CD4-positive, alpha-beta T cell treated with Interleukin-21 for 1 hour (primary cell): ENCODE data around the gene SYK.

Experiments
- DNase-seq: peaks from one replicate; pipeline ENCODE4 v3.0.0-alpha.2; 2020

Gene SYK

GRCh38 chr9:90909747-90910283, 108.2 kb downstream of the SYK start:
- DNase-seq = no peak

GRCh38 chr9:90914196-90914595, 112.6 kb downstream of the SYK start:
- no peak for DNase-seq

DNA sequence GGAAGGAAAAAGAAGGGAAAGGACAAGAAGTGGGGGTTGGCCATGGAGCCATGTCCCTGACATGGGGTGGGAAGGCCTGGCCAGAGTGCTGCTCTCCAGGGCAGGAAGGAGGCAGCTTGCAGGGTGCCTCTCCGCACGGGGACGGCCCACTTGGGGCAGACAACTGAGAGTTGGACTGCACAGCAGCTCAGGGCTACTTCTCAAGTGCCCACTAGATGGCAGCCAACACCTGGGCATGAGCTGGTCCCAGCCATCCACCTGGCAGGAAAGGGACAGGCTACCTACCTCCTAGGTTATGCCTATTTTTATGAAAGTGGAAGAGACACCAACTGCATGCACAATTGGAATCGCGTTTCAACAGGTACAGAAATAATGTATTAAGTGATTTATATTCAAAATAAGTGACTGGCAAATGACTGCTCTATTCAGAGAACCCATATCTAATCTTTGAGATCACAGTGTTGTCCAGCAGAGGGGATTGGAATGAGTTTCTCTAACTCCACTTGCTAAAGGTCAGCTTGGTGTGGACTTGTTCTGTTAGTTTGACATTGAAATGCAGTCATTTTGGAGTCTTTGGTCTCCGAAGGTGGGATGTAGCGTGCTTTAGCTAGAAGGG, 113.4 kb downstream of the SYK start:
- peak; percentile 70 for DNase-seq

DNA sequence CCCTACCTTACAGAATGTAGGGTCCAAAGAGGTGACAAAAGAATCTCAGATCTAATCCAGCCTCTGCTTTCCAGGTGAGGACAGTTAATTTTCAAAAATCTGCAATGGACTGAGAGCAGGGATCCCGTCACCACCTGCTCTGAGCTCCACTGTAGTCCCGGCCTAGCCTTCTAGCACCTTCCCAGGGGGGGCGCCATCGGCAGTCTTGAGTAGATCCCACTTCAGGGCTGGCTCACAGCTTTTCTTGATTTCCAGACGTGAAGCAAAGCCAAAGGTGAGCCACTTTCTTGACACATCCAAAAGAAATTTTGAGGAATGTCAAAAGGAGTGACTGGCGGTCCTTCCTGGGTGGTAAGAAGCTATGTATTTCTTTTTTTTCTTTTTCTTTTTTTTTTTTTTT, 114.1 kb downstream of the SYK start:
- no peak for DNase-seq

GRCh38 chr9:90916147-90916734, 114.6 kb downstream of the SYK start:
- no peak for DNase-seq

DNA sequence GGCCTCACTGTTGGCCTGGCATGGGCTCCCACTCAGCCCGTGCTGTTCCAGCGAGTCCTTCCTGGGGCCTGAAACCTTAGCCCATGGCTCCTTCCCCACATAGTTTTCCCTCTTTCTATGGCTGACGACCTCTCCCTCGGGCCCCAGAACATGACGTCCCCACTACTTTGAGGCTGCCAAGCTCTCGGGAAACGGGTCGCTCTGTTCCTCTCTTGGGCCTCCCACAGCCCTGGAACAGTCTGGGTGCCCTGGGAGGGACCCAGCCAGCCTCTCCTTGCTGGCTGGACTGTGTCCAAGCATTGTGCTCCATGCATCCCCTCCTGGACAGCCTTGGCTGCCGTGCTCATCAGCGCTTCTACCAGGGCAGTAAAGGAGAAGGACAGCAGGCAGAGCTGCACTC, 118.3 kb downstream of the SYK start:
- no peak for DNase-seq

GRCh38 chr9:90921104-90921503, 119.5 kb downstream of the SYK start:
- DNase-seq = no peak

GRCh38 chr9:90921969-90922368, 120.3 kb downstream of the SYK start:
- DNase-seq = no peak

DNA sequence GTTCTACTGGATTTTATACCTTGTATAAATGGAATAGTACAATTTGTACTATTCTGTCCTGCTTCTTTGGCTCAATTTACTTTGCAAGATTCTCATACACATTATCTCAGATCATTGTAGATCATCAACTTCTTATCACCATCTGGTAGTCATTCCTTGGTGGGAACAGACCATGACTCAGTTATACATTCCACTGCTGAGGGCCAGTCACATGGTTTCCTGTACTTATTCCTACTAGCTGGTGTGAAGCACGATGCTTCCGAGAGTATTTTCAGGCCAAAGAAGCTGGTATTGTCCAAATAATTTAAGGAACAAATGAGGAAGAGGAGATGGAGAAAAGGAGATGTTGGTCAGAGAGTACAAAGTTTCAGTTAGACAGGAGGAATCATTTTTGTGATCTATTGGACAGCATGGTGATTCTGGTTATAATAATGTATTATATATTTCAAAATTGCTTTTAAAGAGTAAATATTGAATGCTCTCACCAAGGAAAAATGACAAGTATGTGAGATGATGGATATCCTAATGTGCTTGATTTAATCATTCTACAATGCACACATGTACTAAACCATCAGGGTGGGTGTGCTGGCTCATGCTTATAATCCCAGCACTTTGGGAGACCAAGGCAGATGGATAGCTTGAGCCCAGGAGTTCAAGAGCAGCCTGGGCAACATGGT, 124.1 kb downstream of the SYK start:
- no peak for DNase-seq

DNA sequence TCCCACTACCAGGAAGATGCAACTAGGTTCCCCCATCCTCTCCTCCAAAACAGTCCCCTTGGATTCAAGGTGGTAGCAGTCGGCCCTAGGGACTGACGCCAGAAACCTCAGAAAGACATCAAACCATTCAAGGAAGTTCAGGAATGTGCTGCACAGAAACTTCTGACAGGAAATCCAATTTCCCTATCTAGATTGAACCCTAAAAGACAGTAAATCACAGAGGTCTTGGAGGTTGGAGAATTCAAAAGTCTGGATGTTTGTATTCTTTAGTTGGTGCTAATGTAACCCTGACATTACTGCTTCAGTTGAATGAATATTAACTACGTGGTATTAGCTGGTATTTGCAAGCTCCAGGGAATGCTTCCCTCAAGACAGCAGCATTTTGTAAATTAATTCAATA, 125.3 kb downstream of the SYK start:
- DNase-seq = no peak

DNA sequence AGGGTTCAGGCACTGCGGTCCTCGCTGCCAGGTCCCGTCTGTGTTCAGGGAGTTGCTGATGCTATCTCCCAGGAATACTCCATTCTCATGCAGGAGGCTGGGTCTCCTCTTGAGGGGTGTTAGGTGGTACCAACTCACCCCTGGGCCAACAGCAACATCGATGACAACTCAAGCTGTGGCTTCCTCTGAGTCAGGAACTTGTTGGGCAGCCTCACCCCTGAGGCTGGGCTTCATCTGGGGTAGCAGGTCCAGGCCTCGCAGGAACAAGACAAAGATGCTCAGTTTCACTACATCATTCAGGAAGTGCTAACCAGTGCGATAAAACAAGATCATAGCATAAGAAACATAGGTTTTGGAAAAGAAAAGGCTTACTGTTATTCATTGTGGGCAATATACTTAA, 125.9 kb downstream of the SYK start:
- DNase-seq = no peak

DNA sequence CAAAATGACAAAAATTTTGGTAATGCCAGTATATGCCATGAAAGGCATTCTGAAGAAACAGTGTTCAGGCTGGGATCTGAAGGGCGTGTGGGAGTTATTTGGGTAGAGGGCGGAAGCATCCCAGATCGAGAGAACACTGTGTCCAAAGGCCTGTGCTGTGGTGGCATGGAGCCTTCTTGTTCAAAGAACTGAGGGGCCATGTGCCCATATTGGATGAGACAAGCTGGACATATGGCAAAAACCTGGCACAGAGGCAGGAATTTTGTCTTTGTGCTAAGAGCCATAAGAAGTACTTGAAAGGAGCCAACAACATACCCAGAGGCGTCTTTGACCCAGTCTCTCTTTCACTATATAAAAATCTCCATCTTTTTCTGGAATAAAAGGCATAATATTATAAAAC, 128.0 kb downstream of the SYK start:
- no peak for DNase-seq

- DNase-seq = no peak
Measured at GRCh38 chr9:90933468-90933867, 131.8 kb downstream of the SYK start.

DNA sequence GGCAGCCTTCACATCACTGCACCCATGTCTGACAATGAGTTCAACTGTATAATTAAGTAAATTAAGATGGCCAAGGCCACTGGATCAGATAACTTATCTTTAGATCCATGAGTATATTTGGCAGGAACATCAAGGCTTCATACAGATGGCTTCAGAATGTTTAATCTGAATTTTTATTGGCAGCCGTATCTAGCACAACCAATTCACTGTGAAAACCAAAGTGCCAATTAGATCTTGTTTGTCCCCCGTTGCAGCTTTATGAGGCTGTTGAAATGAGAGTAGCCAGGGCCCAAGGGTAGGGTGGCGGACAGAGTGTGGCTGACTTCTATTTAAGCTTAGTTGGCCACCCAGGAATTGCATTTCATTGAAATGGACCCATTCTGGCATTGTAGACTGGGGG, 137.7 kb downstream of the SYK start:
- DNase-seq = no peak

GRCh38 chr9:90940280-90940679, 138.7 kb downstream of the SYK start:
- no peak for DNase-seq

DNA sequence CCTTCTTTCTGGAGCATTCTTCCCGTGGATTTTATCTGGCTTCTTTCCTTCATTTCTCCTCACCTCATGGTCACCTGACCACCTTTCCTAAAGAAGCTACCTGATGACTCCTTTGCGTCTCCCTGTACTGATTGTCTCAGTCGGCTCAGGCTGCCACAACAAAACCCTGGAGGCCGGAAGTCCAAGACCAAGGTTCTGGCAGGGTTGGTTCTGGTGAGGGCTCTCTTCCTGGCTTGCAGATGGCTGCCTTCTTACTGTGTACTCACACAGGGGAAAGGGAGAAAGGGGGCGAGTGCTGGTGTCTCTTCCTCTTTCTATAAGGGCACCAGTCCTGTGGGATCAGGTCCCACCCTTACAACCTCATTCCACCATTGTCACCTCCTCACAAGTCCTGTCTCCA, 140.0 kb downstream of the SYK start:
- no peak for DNase-seq

DNA sequence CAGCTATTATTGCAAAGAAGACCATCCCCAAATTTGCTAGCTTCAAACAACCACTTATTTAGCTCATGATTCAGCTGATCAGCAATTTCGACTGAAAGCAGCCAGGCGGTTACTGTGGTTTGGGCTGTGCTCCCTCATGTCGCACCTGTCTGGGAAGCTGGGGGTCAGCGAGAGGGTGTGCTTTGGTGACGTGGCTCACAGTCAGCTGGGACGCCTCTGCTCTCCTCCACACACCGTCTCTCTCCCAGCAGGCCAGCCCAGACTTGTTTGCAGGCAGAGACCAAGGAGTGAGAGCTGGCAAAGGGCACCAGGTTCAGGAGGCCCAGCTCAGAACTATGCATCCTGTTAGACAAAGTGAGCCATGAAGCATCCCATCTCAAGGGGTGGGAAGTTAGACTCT, 140.9 kb downstream of the SYK start:
- DNase-seq = no peak

DNA sequence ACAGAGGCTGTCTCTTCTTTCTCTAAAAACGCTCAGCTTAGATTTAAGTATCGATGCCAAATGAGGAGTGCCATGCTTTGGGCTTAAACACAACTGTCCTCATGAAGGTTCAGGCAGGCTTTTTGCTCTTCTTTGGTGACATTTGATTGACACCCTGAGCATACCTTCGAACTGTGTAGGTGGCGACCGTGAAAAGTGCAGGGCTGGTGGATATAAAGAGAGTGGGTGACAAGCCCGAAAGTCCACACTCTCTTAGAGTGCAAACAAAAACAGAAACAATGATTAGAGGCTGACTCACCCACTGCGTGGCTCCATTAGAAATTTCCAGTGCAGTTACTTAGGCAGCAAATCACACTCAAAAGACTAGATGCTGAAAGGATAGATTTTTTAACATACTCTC, 141.7 kb downstream of the SYK start:
- DNase-seq = no peak

DNA sequence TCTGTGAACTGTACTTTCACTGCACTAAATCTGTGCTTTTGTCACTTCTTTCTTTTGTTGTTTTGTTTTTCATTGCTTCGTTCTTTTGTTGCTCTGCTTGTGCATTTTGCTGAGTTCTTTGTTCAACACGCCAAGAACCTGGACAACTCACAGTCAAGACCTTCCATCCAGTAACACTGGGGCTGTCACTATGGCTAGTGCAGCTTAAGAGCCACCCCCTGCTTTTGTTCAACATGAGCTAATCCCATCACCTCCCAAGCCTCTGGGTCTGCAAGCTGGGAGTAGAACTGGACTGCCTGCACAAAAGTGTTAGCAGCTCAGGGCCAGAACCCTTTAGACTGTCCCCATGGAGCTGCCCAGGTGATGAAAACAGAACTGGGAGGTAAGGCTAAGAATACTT, 143.7 kb downstream of the SYK start:
- DNase-seq = no peak

DNA sequence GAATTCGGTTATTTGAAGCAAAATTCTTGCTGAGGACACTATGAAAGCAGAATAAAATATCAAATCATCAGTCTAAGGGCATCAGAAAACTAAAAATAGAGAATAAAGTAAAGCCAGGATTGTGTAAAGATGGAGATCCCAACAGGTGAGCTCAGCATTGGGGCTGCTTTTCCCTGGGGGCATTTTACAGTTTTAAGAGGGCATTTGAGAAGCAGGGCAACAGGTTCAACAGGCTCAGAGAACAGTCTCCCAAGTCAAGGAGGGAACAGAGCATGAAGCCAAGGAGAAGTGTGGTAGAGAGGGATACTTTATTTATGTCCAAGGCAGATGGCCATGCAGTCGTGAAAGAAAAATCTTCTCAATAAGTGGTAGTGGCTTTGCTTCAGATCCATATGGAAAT, 145.4 kb downstream of the SYK start:
- DNase-seq = no peak
